PC-3 (cell line): ENCODE data around the gene DELE1. TPM values are rescaled to one million over a fixed set of nuclear protein-coding genes. Genes with fewer than 3 reads are reported as not detected.

Source experiments
- ATAC-seq: fragments of 200-7000 bp; cut with Tn5 transposase; 2 replicates; pipeline ENCODE4 v1.9.1; 2020; ENCODE audit warnings: mild to moderate bottlenecking, moderate library complexity
- BruUV-seq: library from RNA; stranded (reverse); fragments of 400-500 nt; replicated peaks from 2 replicates; lab custom pipeline; 2021; lab: Mats Ljungman, UMichigan
- CTCF ChIA-PET: fragments of 300-600 bp; sonication (Branson Sonifier 250); formaldehyde crosslinking; loops from one replicate; lab custom pipeline; 2022; ENCODE audit warnings: antibody characterized with exemption; lab: Charles Lee
- POLR2A ChIA-PET: fragments of 300-600 bp; sonication (Branson Sonifier 250); formaldehyde crosslinking; loops from one replicate; lab custom pipeline; 2022; ENCODE audit warnings: antibody characterized with exemption; ENCODE audit not compliant: unreplicated experiment; lab: Charles Lee
- DNase-seq: peaks from one replicate; pipeline ENCODE4 v3.0.0-alpha.2; 2015
- H2AFZ ChIP-seq: fragments of 300-600 bp; sonication (generic); 2 replicates; pipeline ENCODE4 v1.6.0; 2016; ENCODE audit warnings: antibody characterized with exemption, low read length
- H3F3A ChIP-seq: fragments of 300-600 bp; sonication (generic); one replicate; pipeline ENCODE4 v1.6.0; 2017; ENCODE audit warnings: antibody characterized with exemption, low read length, control low read depth, mild to moderate bottlenecking; ENCODE audit not compliant: unreplicated experiment
- H3K27ac ChIP-seq: fragments of 300-600 bp; sonication (generic); 2 replicates; pipeline ENCODE4 v1.5.1; 2016; ENCODE audit warnings: mild to moderate bottlenecking, low read length
- H3K27me3 ChIP-seq: fragments of 300-600 bp; sonication (generic); 2 replicates; pipeline ENCODE4 v1.6.1; 2016; ENCODE audit warnings: low read length, mixed read lengths
- H3K36me3 ChIP-seq: fragments of 300-600 bp; sonication (generic); 2 replicates; pipeline ENCODE4 v1.6.1; 2016; ENCODE audit warnings: low read depth, mixed run types, low read length, mixed read lengths
- H3K4me1 ChIP-seq: fragments of 300-600 bp; sonication (generic); 2 replicates; pipeline ENCODE4 v1.5.1; 2016; ENCODE audit warnings: low read length; ENCODE audit not compliant: insufficient read depth
- H3K4me2 ChIP-seq: fragments of 300-600 bp; sonication (generic); 2 replicates; pipeline ENCODE4 v1.6.0; 2016; ENCODE audit warnings: low read length
- H3K4me3 ChIP-seq: fragments of 300-600 bp; sonication (generic); 2 replicates; pipeline ENCODE4 v1.5.1; 2016; ENCODE audit warnings: mild to moderate bottlenecking, low read length, mixed read lengths
- H3K79me2 ChIP-seq: fragments of 300-600 bp; sonication (generic); 2 replicates; pipeline ENCODE4 v1.6.1; 2017; ENCODE audit warnings: low read length, mixed read lengths
- H3K9ac ChIP-seq: fragments of 300-600 bp; sonication (generic); 2 replicates; pipeline ENCODE4 v1.6.0; 2016; ENCODE audit warnings: mild to moderate bottlenecking, low read length
- H3K9me2 ChIP-seq: fragments of 300-600 bp; sonication (generic); replicated peaks from 2 replicates; pipeline ENCODE4 v1.6.1; 2016; ENCODE audit warnings: mixed run types, low read length, mixed read lengths
- H3K9me3 ChIP-seq: fragments of 300-600 bp; sonication (generic); 2 replicates; pipeline ENCODE4 v1.6.1; 2016; ENCODE audit warnings: low read length, mixed read lengths
- H4K20me1 ChIP-seq: fragments of 300-600 bp; sonication (generic); 2 replicates; pipeline ENCODE4 v1.6.1; 2016; ENCODE audit warnings: low read length, mixed read lengths
- CTCF ChIP-seq: fragments of 300-600 bp; sonication (generic); conservative IDR thresholded peaks from 2 replicates; pipeline ENCODE4 v1.5.1; 2017; ENCODE audit warnings: antibody characterized with exemption, low read depth, mild to moderate bottlenecking, low read length
- EZH2 ChIP-seq: fragments of 300-600 bp; sonication (generic); IDR thresholded peaks from one replicate; pipeline ENCODE4 v1.6.1; 2017; ENCODE audit warnings: antibody characterized with exemption, mild to moderate bottlenecking, low read length; ENCODE audit not compliant: unreplicated experiment
- EZH2phosphoT487 ChIP-seq: fragments of 300-600 bp; sonication (generic); IDR thresholded peaks from 2 replicates; pipeline ENCODE4 v1.6.1; 2018; ENCODE audit warnings: mild to moderate bottlenecking, antibody characterized with exemption, low read length, borderline replicate concordance
- intact Hi-C: fragments of 100-400 bp; cut with micrococcal nuclease; formaldehyde crosslinking; loops from 2 replicates; pipeline ENCODE4 v1.9.0; 2023
- total RNA-seq: library from RNA; depleted of rRNA; stranded (reverse); fragments of >200 nt; gene quantifications from 2 replicates; pipeline ENCODE4 v1.2.3, GENCODE V29; 2014

DELE1 gene
- total RNA-seq, 1 experiment from 2014 or later = 46.6 TPM

- H4K20me1 ChIP-seq = no peaks in the 10 kb centered on the region
- H3K9me3 ChIP-seq = no peaks in the 10 kb centered on the region
- no TSS peak for BruUV-seq
- no peaks in the 10 kb centered on the region for H3K79me2 ChIP-seq
- no peaks in the 10 kb centered on the region for H3K36me3 ChIP-seq
- DNase-seq (peak; percentile 23), ATAC-seq (no peak)
- no peak overlapping the region for H3K9ac ChIP-seq
- H3K4me2 ChIP-seq = no peak overlapping the region
- POLR2A ChIA-PET = no interaction called here
- H2AFZ ChIP-seq = no peak overlapping the region
- no peak overlapping the region for H3K4me3 ChIP-seq
- no peaks in the 10 kb centered on the region for H3K9me2 ChIP-seq
- intact Hi-C loops = no loop called here
- H3F3A ChIP-seq = no peaks in the 10 kb centered on the region
- H3K27me3 ChIP-seq = no peaks in the 10 kb centered on the region
- no peak overlapping the region for H3K27ac ChIP-seq
- CTCF ChIA-PET = interaction anchor here (0.8 kb wide), 1 partner anchor 26 kb away, joined by 3 read pairs; no protein-coding TSS in a partner anchor
- TF ChIP-seq EZH2 = no peak
- no peak for TF ChIP-seq EZH2phosphoT487
- no peak for TF ChIP-seq CTCF
- H3K4me1 ChIP-seq = no peaks in the 10 kb centered on the region
These were observed 7.8 kb upstream of the DELE1 start for GRCh38 chr5:141915881-141916336.

- no TSS peak for BruUV-seq
- DNase-seq = no peak
- Histone ChIP-seq H3K79me2 (no peaks in the 10 kb centered on the region), H3K4me3 (no peak overlapping the region), H3K27me3 (no peaks in the 10 kb centered on the region), H3K9me3 (no peaks in the 10 kb centered on the region), H3K9me2 (no peaks in the 10 kb centered on the region), H3K27ac (no peak overlapping the region), H3K4me2 (no peak overlapping the region), H4K20me1 (no peaks in the 10 kb centered on the region), H3K4me1 (no peaks in the 10 kb centered on the region), H3K9ac (no peak overlapping the region), H2AFZ (no peak overlapping the region), H3F3A (no peaks in the 10 kb centered on the region), H3K36me3 (no peaks in the 10 kb centered on the region)
- POLR2A ChIA-PET = no interaction called here
- intact Hi-C loops = no loop called here
- TF ChIP-seq EZH2 (no peak), EZH2phosphoT487 (no peak), CTCF (no peak)
- CTCF ChIA-PET = no interaction called here
- no peak for ATAC-seq
These were observed 7.1 kb upstream of the DELE1 start for GRCh38 chr5:141916522-141916921.

- Histone ChIP-seq H3K9me3 (no peaks in the 10 kb centered on the region), H3F3A (no peaks in the 10 kb centered on the region), H3K4me3 (no peak overlapping the region), H3K9ac (no peak overlapping the region), H3K4me2 (no peak overlapping the region), H3K27ac (no peak overlapping the region), H3K27me3 (no peaks in the 10 kb centered on the region), H3K4me1 (0 out of 2 replicates have a peak, but pooled peaks cover 4% of the 10 kb centered on the region), H3K36me3 (no peaks in the 10 kb centered on the region), H3K79me2 (peaks cover 3% of the 10 kb centered on the region; the same call in 1 of the 2 replicates), H3K9me2 (no peaks in the 10 kb centered on the region), H4K20me1 (no peaks in the 10 kb centered on the region), H2AFZ (no peak overlapping the region)
- intact Hi-C loops = no loop called here
- ChIA-PET CTCF (no interaction called here), POLR2A (interaction anchor here (0.5 kb wide), 1 partner anchor 23 kb away, joined by 5 read pairs; no protein-coding TSS in a partner anchor)
- no peak for TF ChIP-seq EZH2
- no peak for TF ChIP-seq EZH2phosphoT487
- no peak for TF ChIP-seq CTCF
- BruUV-seq = no TSS peak
- no peak for DNase-seq
- ATAC-seq = no peak
These were observed 5.9 kb upstream of the DELE1 start for GRCh38 chr5:141917760-141918159.
